NCI-H524 treated with DMSO at 0.1 percent for 48 hours (cell line): ENCODE results near the gene CRIP2.

Experiments
- DNase-seq: peaks from one replicate; lab custom pipeline; 2025; lab: John Stamatoyannopoulos, UW

Gene CRIP2

DNA sequence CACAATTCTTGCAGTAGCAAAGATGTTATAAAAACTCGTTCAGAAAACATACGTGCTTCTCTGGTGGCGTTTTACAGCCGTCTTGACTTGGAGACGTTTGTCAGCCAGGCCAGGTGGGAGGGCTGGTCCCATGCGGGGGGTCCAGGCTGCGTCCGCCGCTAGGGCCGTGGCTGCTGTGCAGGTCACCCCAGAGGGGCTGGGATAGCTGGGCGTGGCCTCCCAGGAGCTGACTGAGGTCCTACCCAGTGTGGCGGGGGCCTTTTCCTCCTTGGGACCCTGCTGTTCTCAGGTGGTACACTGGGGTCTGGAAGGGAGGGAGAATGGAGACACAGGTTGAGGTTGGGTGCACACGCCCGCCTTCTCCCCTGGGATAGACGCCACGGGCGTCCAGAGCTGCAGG lies 29.8 kb upstream of the CRIP2 start:
- DNase-seq, result no peak

DNA sequence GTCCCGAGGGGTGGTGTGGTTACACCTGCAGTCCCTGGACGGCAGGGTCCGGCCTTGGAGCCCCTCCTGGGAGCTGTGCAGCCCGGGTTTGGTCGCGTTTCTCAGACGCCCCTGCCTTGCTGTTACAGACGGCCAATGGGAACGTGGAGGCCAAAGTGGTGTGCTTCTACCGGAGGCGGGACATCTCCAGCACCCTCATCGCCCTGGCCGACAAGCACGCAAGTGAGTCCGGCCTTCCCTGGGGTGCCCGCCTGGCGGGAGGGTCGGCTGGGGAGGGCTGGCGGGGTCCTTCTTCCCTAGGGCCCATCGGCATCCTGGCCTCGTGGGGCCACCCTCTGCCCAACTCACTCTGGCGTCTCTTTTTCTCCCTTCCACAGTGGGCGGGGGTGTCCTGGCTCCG lies 29.3 kb upstream of the CRIP2 start:
- no peak for DNase-seq

DNA sequence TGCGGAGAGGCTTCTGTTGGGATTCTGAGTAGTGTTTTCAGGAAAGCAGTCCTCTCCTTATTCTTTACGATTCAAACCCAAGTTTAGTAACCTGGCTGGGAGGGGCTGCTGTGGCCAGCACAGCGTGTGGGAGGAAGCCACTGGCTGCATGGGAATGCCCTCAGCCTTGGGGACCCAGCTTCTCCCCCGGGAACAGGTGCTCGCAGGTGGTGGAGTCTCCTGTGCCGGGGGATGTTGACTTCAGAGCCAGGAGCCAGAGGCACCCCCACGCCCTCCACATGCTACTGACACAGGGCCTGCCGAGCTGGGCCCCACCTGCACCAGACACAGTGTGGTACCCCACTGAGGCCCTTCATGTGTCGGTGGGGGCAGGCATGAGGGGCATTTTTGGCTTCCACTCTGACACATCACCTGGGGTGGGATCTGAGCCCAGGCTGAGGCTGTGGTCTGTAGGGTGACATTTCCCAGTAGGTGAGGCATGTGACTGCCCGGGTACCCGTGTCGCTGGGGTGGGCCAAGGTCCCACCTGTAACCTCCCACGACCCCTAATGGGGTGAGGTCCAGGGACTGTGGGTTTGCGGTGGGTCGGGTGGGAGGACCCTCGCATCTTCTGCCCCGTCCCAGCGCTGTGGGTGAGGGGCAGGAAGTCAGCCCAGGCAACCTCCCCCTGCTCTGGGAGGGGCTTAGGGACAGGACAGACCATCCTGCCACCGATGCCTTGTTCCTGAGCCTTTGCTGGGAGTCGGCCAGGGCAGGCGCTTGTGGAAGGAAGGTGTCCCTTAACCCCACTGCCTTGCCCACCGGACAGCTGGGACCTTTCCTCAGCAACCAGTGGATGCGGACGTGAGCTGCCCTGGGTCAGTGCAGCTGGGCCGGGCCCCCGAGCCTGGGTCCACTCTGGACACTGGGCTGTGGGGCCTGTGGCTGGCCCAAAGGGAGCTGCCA lies 28.4 kb upstream of the CRIP2 start:
- DNase-seq, result no peak

DNA sequence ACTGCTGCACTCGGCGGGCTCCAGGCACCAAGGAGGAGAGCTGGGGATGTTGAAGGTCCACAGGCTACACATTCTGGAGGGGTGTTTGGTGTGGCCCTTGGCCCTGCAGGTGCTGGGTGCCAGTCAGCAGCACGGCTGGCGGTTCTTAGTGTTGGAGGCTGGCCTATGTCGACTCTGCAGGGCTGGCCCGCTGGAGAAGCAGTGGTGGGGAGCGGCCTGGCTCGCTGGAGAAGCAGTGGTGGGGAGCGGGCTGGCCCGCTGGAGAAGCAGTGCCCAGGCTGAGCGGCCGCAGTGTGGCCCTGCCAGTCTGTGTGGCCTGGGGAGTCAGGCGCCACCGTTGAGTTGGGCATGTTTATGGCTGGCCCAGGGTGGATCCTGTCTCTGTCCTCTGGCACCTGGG lies 27.6 kb upstream of the CRIP2 start:
- DNase-seq, result no peak

DNA sequence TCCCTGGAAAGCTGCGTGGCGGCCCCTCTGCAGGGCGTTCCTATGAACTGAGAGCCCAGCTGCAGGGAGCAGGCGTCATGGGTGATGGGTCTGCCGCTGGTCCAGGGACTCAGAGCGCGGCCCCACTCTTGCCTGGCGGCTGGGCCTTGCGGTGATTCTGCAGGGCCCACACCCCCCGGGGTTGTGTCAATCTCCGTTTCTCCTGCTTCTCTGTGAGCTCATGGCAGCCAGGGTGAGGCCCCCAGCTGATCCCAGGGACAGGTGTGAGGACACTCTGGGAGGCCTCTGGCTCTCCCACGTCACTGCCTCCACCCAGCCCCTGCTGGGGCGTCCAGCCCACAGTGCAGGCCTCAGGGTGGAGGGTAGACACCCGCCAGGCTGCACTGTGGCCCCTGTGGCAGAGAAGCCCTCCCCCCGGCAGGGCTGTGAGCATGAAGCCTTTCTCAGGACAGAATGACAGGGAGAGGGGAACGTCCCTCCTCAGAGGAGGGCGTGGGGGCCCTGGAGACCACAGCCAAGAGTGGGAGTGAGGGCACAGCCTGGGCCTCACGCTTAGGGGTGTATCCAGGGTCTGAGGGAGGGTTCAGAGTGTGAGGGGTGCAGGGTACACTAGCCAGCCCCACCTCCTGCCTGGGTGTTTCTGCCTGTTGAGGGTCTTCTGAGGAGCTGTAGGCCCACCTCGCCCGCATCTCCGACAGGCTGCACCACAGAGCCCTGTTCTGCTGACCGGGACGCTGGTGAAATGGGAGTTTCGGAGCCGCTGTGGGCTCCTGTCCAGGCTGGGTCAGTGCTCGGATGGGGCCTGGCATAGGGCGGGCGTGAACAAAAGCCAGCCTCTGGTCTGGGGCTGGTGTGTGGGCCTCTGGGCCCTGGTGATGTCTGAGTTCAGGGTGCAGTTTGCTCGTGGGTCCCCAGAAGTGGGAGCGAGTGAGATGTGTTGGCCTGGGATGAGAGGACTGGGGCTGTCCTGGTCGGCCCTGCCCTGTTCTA lies 26.7 kb upstream of the CRIP2 start:
- no peak for DNase-seq

DNA sequence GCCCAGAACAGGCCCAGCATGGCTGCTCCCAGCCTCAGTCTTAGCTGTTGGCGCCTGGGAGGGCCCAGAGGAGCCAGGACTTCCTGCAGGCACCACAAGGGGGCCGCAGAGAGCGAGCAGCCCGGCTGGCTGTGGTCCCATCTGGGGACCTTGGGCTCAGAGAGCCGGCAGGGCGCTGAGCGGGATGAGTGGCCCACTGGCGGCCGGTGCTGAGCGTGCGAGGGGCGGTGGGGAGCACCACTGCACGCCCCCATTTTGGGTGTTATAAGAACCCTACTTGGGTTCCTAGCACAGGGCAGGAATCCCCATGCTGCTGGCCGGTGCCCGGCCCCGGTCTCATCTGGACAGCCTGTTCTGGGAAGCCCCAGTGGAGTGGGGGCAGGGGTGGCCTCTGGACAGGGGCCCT lies 25.9 kb upstream of the CRIP2 start:
- DNase-seq, result no peak

DNA sequence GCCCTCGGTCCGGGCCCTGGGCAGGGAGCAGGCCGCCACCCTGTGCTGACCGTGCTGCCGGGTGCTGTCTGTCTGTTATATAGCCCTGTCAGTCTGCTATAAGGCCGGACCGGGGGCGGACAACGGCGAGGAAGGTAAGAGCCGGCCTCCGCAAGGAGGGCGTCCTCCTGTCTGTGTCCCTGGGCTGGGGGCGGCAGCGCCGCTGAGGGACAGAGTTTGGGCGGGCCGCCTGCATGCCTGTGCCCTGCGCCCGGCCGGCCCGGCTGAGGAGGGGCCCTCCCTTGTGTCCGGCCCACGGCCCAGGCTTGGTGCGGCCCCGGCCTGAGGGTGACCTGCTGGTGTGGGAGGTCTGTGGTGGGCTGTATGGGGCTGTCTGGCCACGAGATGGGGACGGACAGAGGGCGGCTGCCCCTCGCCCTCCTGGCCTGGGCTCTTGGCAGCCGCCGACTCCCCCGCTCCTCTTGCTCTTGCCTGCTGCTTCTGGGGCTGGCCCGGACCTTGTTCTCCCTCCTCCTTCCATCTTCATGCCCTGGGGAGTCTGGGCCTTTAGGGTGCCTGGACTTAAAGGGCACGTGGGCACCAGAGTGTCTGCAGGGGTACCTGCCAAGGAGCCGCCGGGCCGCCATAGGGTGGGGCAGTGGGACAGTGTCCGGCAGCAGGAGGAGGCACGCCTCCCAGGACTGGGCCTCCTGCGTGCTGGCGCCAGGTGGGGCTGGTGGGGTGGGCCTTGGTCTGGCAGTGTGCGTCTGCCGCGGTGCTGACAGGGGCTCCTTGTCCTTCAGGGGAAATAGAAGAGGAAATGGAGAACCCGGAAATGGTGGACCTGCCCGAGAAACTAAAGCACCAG lies 25.1 kb upstream of the CRIP2 start:
- DNase-seq, result no peak

DNA sequence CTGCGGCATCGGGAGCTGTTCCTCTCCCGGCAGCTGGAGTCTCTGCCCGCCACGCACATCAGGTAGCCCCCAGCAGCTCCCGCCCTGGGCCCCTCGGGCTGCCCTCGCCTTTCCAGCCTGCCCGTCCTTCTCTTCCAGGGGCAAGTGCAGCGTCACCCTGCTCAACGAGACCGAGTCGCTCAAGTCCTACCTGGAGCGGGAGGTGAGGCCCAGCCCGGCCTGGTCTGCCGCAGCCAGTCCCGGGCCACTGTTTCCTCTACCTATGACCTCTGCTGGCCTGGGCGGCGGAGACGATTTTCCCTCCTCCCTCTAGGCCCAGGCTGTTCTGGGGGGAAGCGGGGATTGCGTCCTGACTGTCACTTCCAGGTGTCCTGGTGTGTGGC lies 24.5 kb upstream of the CRIP2 start:
- DNase-seq, result no peak

DNA sequence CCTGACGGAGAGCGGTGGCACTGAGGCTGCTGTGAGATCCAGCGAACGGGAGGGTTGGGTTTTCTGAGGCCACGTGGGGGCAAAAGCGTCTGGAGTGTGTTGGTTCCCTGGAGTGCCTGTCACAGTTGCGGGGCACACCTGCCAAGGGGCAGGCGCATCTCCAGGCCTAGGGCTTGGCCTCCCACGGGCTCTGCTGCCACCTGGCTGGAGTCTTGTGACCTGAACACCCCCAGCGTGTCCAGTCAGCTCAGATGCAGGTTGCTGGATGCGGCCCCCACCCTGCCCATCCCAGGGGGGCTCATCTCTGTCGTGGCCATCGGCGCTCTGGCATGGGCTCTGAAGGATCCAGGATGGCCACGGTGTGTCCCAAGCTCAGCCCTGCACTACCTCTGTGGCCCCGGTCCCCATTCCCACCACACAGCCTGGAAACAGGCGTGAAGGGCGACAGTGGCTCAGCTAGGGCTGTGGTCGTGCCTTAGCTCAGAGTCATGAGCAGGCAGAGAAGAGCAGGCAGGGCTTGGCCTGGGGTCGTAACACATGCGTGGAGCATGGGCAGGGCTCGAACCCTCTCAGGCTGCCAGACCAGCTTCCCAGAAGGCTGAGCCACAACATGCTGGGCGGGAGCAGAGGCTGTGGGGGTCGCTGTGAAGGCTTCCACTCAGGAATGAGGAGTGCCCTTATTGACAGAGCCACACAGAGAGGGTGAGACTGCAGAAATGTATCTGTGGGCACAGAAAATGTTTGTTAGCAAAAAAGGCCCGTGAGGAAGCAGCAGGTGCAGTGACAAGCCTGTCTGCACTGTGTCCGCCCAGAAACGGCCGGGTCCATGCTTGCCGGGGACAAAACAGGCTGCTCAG lies 23.5 kb upstream of the CRIP2 start:
- DNase-seq, result no peak

DNA sequence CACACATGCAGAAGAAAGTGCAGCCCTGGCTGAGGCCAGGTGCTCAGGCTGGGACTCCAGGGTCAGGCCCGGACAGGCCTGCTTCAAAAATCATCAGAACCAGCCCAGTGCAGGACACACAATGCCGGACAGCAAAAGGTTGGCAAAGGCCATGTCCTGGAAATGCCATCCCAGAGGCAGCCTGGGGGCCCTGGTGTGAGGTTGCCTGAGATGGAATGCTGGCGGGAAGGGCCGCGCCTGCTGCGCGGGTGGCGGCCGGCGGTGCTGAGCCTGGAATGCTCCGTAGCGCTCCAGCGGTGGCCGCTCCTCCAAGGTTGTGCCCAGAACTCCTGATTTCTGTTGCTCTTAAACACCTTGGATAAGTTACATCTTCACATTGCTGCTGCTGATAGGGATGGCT lies 21.7 kb upstream of the CRIP2 start:
- no peak for DNase-seq

DNA sequence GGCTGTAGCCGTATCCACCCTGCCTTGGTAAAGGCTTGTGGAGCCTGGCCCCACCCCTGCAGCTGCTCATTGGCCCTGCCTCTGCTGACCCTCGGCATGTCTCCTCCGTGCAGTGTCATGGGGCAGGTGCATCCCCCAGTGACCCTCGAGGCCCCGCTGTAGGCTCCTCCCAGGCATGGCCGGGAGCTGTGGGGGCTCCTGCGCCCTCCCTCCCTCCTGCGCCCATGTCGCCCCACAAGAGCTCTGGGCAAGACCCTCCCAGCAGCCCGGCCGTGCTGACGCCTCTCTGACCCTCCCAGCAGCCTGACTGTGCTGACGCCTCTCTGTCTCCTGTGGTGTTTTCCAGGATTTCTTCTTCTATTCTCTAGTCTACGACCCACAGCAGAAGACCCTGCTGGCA lies 20.8 kb upstream of the CRIP2 start:
- no peak for DNase-seq

DNA sequence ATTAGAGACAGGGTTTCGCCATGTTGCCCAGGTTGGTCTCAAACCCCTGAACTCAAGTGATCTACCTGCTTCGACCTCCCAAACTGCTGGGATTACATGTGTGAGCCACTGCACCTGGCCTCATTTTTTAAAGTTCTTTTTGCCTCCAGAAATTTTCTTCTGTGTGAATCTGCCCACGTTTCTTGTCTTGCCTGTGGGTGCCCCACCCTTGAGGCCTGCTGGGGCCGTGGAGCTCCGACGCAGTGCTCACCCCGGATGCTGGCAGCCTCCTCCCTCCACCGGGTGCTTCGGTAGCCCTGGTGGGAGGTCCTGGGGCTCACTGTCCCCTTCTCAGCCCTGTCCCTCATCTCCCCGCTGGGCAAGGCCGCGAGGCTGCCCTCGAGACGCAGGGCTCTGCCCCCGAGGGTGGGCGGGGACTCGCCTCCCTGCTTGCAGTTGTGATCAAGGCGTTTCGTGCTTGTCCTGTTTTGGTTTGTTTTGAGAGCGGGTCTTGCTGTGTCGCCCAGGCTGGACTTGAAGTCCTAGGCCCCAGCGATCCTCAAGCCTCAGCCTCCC lies 19.5 kb upstream of the CRIP2 start:
- no peak for DNase-seq

DNA sequence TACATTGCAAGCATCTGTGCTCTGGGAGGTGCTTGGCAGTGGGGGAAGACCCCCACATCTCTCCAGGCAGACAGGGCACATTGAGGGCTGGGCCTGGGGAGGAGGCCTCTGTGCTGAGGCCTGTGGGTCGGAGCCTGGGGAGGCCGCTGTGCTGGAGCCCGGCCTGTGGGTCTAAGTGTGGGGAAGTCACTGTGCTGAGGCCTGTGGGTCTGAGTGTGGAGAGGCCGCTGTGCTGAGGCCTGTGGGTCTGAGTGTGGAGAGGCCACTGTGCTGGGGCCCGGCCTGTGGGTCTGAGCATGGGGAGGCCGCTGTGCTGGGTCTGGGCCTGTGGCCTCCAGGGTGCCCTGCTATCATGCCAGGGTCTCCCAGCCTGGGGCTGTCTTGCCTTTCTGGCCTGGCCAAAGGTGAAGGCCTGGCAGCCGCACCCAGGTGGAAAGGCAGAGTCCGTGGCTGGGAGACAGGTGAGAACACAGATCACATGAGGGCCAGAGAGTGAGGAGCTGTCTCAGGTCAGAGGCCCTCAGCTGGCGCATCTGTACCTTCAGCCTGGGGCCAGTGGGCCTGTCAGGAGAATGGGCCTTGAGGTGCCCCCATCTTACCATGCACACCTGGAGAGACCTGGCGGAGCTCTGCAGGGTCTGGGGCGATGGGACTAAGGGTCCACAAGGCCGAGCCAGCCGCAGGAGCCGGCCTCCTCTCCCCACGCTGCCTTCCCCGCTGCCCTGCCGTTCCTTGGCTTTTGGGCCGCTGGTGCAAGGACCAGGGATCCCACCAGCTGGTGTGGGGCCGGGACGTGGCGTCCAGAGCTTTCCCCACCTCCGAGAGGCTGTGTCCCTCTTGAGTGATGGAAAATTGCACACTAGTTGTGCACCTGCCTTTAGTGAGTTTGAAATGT lies 18.6 kb upstream of the CRIP2 start:
- no peak for DNase-seq

DNA sequence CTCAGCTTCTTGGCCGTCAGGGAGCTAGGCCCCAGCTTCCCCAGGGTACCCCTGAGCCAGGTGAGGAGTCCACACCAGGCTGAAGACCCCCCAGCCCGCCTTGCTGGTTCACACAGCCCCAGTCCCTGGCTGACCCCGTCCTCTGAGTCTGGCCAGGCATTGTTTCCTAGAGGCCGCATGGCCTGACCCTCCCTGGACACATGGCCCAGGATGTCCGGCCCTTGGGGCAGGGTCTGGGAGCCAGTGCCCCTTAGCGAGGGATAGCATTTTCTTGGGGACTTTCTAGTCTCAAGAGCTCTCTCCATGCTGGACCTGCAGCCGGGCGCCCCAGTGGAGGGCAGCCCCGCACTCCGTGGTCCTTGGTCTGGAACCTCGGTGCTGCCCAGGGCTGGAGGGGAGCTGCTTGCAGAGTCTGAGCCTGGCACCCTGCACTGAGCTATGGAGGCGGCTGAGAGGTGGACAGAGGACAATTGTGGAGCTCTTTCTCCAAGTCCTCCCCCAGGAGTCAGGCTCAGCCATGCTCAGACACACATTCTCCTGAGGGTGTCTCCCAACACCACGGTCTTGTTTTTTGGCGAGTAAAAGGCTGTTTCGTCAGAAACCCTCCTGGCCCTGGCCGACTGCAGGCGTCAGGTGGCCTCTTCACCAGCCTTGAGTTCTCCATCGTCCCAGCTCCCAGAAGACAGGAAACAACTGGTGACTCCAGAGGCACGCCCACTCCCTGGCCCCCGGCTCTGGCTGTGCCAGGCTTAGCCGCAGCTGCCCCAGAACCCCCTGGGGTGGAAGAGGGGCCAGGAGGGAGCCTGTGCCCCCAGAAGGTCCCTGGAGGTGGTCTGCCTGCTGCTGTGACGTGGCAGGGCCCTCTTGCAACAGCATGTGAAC lies 17.6 kb upstream of the CRIP2 start:
- no peak for DNase-seq

DNA sequence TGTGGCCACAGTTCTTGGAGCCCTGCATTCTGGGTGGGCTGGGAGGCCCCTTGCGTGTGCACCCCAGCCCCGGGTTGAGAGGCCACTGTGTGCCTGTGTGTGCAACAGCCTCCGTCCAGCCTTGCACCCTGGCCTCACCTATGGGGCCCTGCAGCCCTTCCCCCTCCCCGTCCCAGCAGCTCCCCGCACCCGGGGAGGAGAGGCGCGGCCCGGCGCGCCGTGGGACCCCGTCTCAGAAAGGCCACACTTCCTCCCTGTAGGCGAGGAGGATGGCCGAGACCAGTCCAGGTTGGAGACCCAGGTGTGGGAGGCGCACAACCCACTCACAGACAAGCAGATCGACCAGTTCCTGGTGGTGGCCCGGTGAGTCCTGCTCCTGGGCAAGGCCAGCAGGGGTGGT lies 16.6 kb upstream of the CRIP2 start:
- no peak for DNase-seq

DNA sequence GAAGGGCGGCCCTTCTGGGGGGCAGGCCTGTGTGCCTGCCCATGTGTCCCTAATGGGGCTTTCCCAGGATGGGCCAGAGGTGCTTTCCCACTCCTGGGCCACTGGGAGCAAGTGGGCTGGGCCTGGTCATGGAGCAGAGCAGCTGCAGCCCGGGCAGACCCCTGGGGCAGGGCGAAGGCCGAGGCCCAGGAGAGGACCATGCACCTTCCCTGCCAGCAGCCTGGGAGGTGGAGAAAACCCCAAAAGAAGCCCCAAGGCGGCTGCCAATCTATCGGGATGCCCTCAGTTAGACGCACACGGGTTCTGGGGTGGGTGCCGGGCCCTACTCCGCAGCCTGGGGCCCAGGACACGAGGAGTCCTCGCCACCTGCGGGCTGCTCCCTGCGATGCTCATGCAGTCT lies 16.1 kb upstream of the CRIP2 start:
- DNase-seq, result no peak

DNA sequence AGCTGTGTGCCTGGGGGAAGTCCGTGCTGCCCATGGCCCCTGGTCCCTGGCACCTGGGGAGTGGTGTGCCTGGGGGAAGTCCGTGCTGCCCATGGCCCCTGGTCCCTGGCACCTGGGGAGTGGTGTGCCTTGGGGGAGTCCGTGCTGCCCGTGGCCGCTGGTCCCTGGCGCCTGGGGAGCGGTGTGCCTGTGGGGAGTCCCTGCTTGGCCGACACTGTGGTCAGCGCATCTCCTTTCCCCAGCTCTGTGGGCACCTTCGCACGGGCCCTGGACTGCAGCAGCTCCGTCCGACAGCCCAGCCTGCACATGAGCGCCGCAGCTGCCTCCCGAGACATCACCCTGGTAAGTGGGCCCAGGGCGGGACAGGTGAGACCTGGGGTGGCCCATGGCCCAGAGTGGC lies 14.5 kb upstream of the CRIP2 start:
- no peak for DNase-seq

DNA sequence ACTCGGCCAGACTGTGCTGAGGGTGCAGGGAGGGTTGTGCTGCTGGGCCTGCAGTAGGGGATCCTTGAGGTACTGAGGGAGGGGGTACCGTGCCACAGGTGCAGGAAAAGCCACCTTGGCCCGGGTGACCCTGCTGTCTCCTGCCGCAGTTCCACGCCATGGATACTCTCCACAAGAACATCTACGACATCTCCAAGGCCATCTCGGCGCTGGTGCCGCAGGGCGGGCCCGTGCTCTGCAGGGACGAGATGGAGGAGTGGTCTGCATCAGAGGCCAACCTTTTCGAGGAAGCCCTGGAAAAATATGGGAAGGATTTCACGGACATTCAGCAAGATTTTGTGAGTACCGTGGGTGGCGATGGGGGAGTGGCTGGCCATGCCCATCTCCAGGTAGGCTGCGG lies 14.0 kb upstream of the CRIP2 start:
- DNase-seq, result no peak

DNA sequence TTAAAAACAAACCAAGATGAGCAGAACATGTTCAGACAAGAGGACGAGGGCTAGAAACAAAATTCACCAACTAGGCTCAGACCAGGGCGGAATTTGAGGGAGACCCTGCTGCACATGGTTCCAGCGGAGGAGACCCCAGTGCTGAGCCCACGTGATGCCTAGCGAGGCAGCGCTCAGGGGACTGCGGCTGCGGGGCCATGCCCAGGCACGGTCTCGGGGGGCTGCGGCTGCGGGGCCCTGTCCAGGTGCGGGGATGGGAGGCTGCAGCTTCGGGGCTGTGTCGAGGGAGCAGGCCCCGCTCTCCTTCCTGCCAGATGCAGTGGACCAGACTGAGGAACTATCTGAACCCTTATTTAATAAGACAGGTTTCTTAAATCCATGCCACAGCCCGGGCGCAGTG lies 12.7 kb upstream of the CRIP2 start:
- no peak for DNase-seq
